Thoracic aorta (tissue), 2 donors: ENCODE measurements around the gene DLX1. TPM values are rescaled to one million over a fixed set of nuclear protein-coding genes. Genes with fewer than 3 reads are reported as not detected.
A peak's percentile ranks its signal among the peaks of the same experiment; 100 is the strongest.

Experiments
- ATAC-seq: fragments of 150-250 bp; one replicate; pipeline ENCODE4 v1.8.0; 2017; ENCODE audit warnings: low read depth; ENCODE audit not compliant: insufficient number of reproducible peaks, low FRiP score
- DNase-seq: peaks from one replicate; pipeline ENCODE4 v3.0.0-alpha.2; 2020; ENCODE audit warnings: low spot score
- H3K27ac ChIP-seq, 2 donors: fragments of 200-600 bp; sonication (generic); 1 replicate in 1 of 2; 2 replicates in 1 of 2; pipeline ENCODE4 v1.5.1; 2016; ENCODE audit warnings: mild to moderate bottlenecking in 2 of 2, moderate library complexity in 2 of 2
- H3K27me3 ChIP-seq: fragments of 200-600 bp; sonication (generic); replicated peaks from 2 replicates; pipeline ENCODE4 v1.6.0; 2016; ENCODE audit warnings: mild to moderate bottlenecking; ENCODE audit not compliant: insufficient read depth
- H3K36me3 ChIP-seq: fragments of 200-600 bp; sonication (generic); one replicate; pipeline ENCODE4 v1.5.1; 2016
- H3K4me1 ChIP-seq, 2 donors: fragments of 200-600 bp; sonication (generic); 1 replicate in 1 of 2; 2 replicates in 1 of 2; pipeline versions ENCODE4 v1.5.1 to v1.6.0; 2016; ENCODE audit warnings: low read depth in 2 of 2, mild to moderate bottlenecking in 1 of 2; ENCODE audit not compliant: control insufficient read depth in 1 of 2
- H3K4me3 ChIP-seq: fragments of 200-600 bp; sonication (generic); 2 replicates; pipeline ENCODE4 v1.5.1; 2016; ENCODE audit warnings: mild to moderate bottlenecking
- H3K9me3 ChIP-seq: fragments of 200-600 bp; sonication (generic); 2 replicates; pipeline ENCODE4 v1.5.1; 2016
- CTCF ChIP-seq: fragments of 200-600 bp; sonication (generic); IDR thresholded peaks from one replicate; pipeline ENCODE4 v1.5.1; 2019; ENCODE audit warnings: antibody characterized with exemption
- total RNA-seq, 2 donors: library from RNA; depleted of rRNA; stranded (reverse); fragments of >200 nt; gene quantifications; one replicate each; pipeline versions ENCODE4 v1.1.0 to v1.2.3, GENCODE V29; 2016

The DLX1 gene
- total RNA-seq, 2 donors from 2014 or later, result 0.68 to 0.92 TPM

- TF ChIP-seq CTCF, result no peak
- Histone ChIP-seq H3K4me3 (peak overlapping the region; percentile 72), H3K9me3 (no peaks in the 10 kb centered on the region), H3K27ac (no peak overlapping the region), H3K36me3 (no peaks in the 10 kb centered on the region), H3K4me1 (peaks cover 13 to 38% of the 10 kb centered on the region in 2 donors), H3K27me3 (peaks cover 91% of the 10 kb centered on the region)
- DNase-seq (no peak), ATAC-seq (peak; percentile 83)
Measured at GRCh38 chr2:172084645-172085459, 455 bp upstream of the DLX1 start.

- Histone ChIP-seq H3K9me3 (no peaks in the 10 kb centered on the region), H3K4me1 (peaks cover 13 to 38% of the 10 kb centered on the region in 2 donors), H3K27me3 (peaks cover 93% of the 10 kb centered on the region), H3K4me3 (peak overlapping the region; percentile 72), H3K27ac (peak overlapping the region in 1 of 2 donors; percentile 13), H3K36me3 (no peaks in the 10 kb centered on the region)
- no peak for TF ChIP-seq CTCF
- no peak for DNase-seq
- no peak for ATAC-seq
Measured at GRCh38 chr2:172086241-172087206, 1.2 kb downstream of the DLX1 start.

- Histone ChIP-seq H3K27ac (peak overlapping the region in 1 of 2 donors; percentile 33), H3K36me3 (no peaks in the 10 kb centered on the region), H3K27me3 (peaks cover 93% of the 10 kb centered on the region), H3K4me1 (peaks cover 13 to 38% of the 10 kb centered on the region in 2 donors), H3K9me3 (no peaks in the 10 kb centered on the region), H3K4me3 (no peak overlapping the region)
- no peak for TF ChIP-seq CTCF
- no peak for ATAC-seq
- no peak for DNase-seq
Measured at GRCh38 chr2:172087207-172087779, 2.0 kb downstream of the DLX1 start.

- DNase-seq (no peak), ATAC-seq (no peak)
- H3K4me3 ChIP-seq, result no peak overlapping the region
- peak overlapping the region in 1 of 2 donors; percentile 33 for H3K27ac ChIP-seq
- H3K36me3 ChIP-seq, result no peaks in the 10 kb centered on the region
- H3K4me1 ChIP-seq, result peaks cover 13 to 34% of the 10 kb centered on the region in 2 donors
- TF ChIP-seq CTCF, result no peak
- no peaks in the 10 kb centered on the region for H3K9me3 ChIP-seq
- peaks cover 93% of the 10 kb centered on the region for H3K27me3 ChIP-seq
Measured at GRCh38 chr2:172087780-172088244, 2.5 kb downstream of the DLX1 start.
